K562 (cell line): ENCODE results near the gene ELF5. TPM values are rescaled to one million over a fixed set of nuclear protein-coding genes. Genes with fewer than 3 reads are reported as not detected.

Experiments used
- ATAC-seq: fragments of 200-7000 bp; cut with Tn5 transposase; 3 replicates; pipeline ENCODE4 v1.9.1; 2020; ENCODE audit warnings: moderate library complexity
- BruUV-seq: library from RNA; stranded (reverse); fragments of 400-500 nt; replicated peaks from 2 replicates; lab custom pipeline; 2021; lab: Mats Ljungman, UMichigan
- CTCF ChIA-PET: fragments of 300-600 bp; formaldehyde crosslinking; extraction: SDS; loops from one replicate; lab custom pipeline; 2021; ENCODE audit warnings: low intra/inter-chr PET ratio; lab: Yijun Ruan, JAX
- POLR2A ChIA-PET: fragments of 300-600, 350-650 bp; sonication (Branson Sonifier 250); formaldehyde crosslinking; extraction: SDS; loops from one replicate; lab custom pipeline; 2021; ENCODE audit warnings: antibody characterized with exemption, inconsistent platforms; lab: Yijun Ruan, JAX
- DNase-seq, 4 experiments: peaks; one replicate each; pipeline versions ENCODE4 v3.0.0 to v3.0.0-alpha.2; 2011 to 2018; ENCODE audit warnings: low spot score in 3 of 4, mixed read lengths in 3 of 4; ENCODE audit errors: extremely low read depth in 1 of 4
- FAIRE-seq: peaks from 2 replicates; lab custom pipeline; 2011; peaks lifted over from hg19 to GRCh38; lab: Jason Lieb, UNC
- H2AFZ ChIP-seq: 2 replicates; pipeline ENCODE4 v1.6.0; 2011; ENCODE audit warnings: low read depth, low read length, control low read depth, inconsistent platforms
- H3K27ac ChIP-seq: fragments of 200-600 bp; 3 replicates; pipeline ENCODE4 v1.8.0; 2011; ENCODE audit warnings: low read depth, mild to moderate bottlenecking, control low read depth, inconsistent platforms, low read length, moderate library complexity, mixed read lengths; ENCODE audit errors: extremely low read depth
- H3K27me3 ChIP-seq, 2 experiments: fragments of 300-600 bp in 1 of 2; 2 replicates in 1 of 2; 3 replicates in 1 of 2; pipeline versions ENCODE4 v1.6.0 to v1.8.0; 2011; ENCODE audit warnings: inconsistent platforms in 2 of 2, low read length in 2 of 2, mild to moderate bottlenecking in 1 of 2, mixed read lengths in 1 of 2, moderate library complexity in 1 of 2; ENCODE audit not compliant: control insufficient read depth in 2 of 2, insufficient read depth in 2 of 2
- H3K36me3 ChIP-seq: fragments of 300-600 bp; 3 replicates; pipeline ENCODE4 v1.8.0; 2011; ENCODE audit warnings: mild to moderate bottlenecking, low read length, inconsistent platforms; ENCODE audit not compliant: control insufficient read depth, insufficient read depth
- H3K4me1 ChIP-seq, 2 experiments: fragments of 200-600 bp in 1 of 2; replicated peaks in 1 of 2; 2 replicates in 1 of 2; 3 replicates in 1 of 2; pipeline versions ENCODE4 v1.5.1 to v1.8.0; 2011; ENCODE audit warnings: inconsistent platforms in 2 of 2, low read length in 2 of 2, mild to moderate bottlenecking in 1 of 2, mixed read lengths in 1 of 2, moderate library complexity in 1 of 2; ENCODE audit not compliant: control insufficient read depth in 2 of 2, insufficient read depth in 2 of 2
- H3K4me2 ChIP-seq: 2 replicates; pipeline ENCODE4 v1.6.1; 2011; ENCODE audit warnings: low read length, control low read depth, inconsistent platforms, mixed read lengths; ENCODE audit not compliant: insufficient read depth
- H3K4me3 ChIP-seq: fragments of 200-600 bp; sonication (generic), shearing (Covaris generic); 2 replicates; pipeline ENCODE4 v1.5.1; 2016; ENCODE audit warnings: control low read depth, inconsistent platforms
- H3K79me2 ChIP-seq: fragments of 200-600 bp; 3 replicates; pipeline ENCODE4 v1.8.0; 2011; ENCODE audit warnings: low read length, inconsistent platforms; ENCODE audit not compliant: control insufficient read depth, insufficient read depth
- H3K9ac ChIP-seq, 2 experiments: 2 replicates each; pipeline versions ENCODE4 v1.6.0 to v1.6.1; 2011; ENCODE audit warnings: low read depth in 2 of 2, low read length in 2 of 2, control low read depth in 1 of 2, inconsistent platforms in 1 of 2, mild to moderate bottlenecking in 1 of 2, mixed read lengths in 1 of 2; ENCODE audit not compliant: insufficient read depth in 1 of 2
- H3K9me1 ChIP-seq: one replicate; pipeline ENCODE4 v1.6.0; 2011; ENCODE audit warnings: inconsistent platforms, mild to moderate bottlenecking, low read length, moderate library complexity; ENCODE audit not compliant: control insufficient read depth, insufficient read depth
- H3K9me3 ChIP-seq: replicated peaks from 2 replicates; pipeline ENCODE4 v1.5.1; 2011; ENCODE audit warnings: low read depth, low read length, inconsistent platforms; ENCODE audit not compliant: control insufficient read depth, insufficient read depth
- H4K20me1 ChIP-seq: replicated peaks from 2 replicates; pipeline ENCODE4 v1.6.1; 2011; ENCODE audit warnings: low read length, inconsistent platforms, mixed read lengths; ENCODE audit not compliant: control insufficient read depth, insufficient read depth
- ADNP ChIP-seq: fragments of 200-800 bp; sonication (Bioruptor generic); IDR thresholded peaks from 2 replicates; pipeline ENCODE4 v1.6.1; 2016; ENCODE audit warnings: missing genetic modification characterization, missing compliant biosample characterization
- ATF1 ChIP-seq, 2 experiments: fragments of 450-650 bp in 1 of 2; IDR thresholded peaks; 2 replicates each; pipeline ENCODE4 v1.6.1; 2016; ENCODE audit warnings: missing compliant biosample characterization in 1 of 2, missing genetic modification characterization in 1 of 2
- FOXA1 ChIP-seq: fragments of 450-650 bp; IDR thresholded peaks from 2 replicates; pipeline ENCODE4 v1.6.1; 2016; ENCODE audit warnings: mild to moderate bottlenecking, borderline replicate concordance
- GATAD2A ChIP-seq: fragments of 450-650 bp; IDR thresholded peaks from 2 replicates; pipeline ENCODE4 v1.6.1; 2017
- HDAC8 ChIP-seq: fragments of 450-650 bp; IDR thresholded peaks from 2 replicates; pipeline ENCODE4 v1.6.1; 2016; ENCODE audit warnings: mild to moderate bottlenecking, missing genetic modification characterization, moderate library complexity, missing compliant biosample characterization
- HDGF ChIP-seq: fragments of 450-650 bp; IDR thresholded peaks from 2 replicates; pipeline ENCODE4 v1.6.1; 2016
- HOXB6 ChIP-seq: fragments of 250-450 bp; sonication (Bioruptor Pico); IDR thresholded peaks from 2 replicates; pipeline ENCODE4 v1.5.1; 2022; ENCODE audit warnings: mild to moderate bottlenecking, borderline replicate concordance
- POLR2H ChIP-seq: IDR thresholded peaks from 2 replicates; pipeline ENCODE4 v1.6.1; 2016; ENCODE audit warnings: missing genetic modification characterization, low read depth, mild to moderate bottlenecking, control low read depth, missing compliant biosample characterization, moderate library complexity
- RFX1 ChIP-seq: fragments of 450-650 bp; IDR thresholded peaks from 2 replicates; pipeline ENCODE4 v1.6.1; 2016; ENCODE audit warnings: mild to moderate bottlenecking, moderate library complexity
- ZNF24 ChIP-seq: fragments of 450-650 bp; IDR thresholded peaks from 2 replicates; pipeline ENCODE4 v1.6.1; 2016
- ZNF263 ChIP-seq: sonication (generic); formaldehyde crosslinking; IDR thresholded peaks from 2 replicates; pipeline ENCODE4 v1.8.0; 2022; ENCODE audit warnings: mild to moderate bottlenecking, missing genetic modification reagents, borderline replicate concordance
- ZNF717 ChIP-seq: fragments of 250-450 bp; sonication (Bioruptor Pico); IDR thresholded peaks from 2 replicates; pipeline ENCODE4 v1.5.0; 2021
- WGBS: fragments of 100-300 bp; shearing (Covaris generic); methylation state at CpG from one replicate; pipeline ENCODE4 v1.1.6; 2016; ENCODE audit warnings: low coverage, mixed read lengths; ENCODE audit not compliant: insufficient coverage; ENCODE audit errors: missing lambda C conversion rate; 5-methylcytosine and 5-hydroxymethylcytosine counted together
- in situ Hi-C: fragments of 300-500 bp; cut with MboI; formaldehyde crosslinking; loops from 4 replicates; pipeline ENCODE4 v1.15.0; 2018; ENCODE audit warnings: inconsistent platforms, mixed read lengths
- intact Hi-C: fragments of 100-400 bp; cut with micrococcal nuclease; formaldehyde crosslinking; loops from 2 replicates; pipeline ENCODE4 v1.14.2; 2022
- polyA plus RNA-seq, 8 experiments: library from polyadenylated mRNA; depleted of rRNA in 4 of 8; stranded (reverse) in 5 of 8; unstranded in 3 of 8; fragments of >200 nt; fragmentation: Nextera tagmentation in 2 of 8; fragmentation: Illumina TruSeq in 1 of 8; extraction: Ambion mirVana in 2 of 8; extraction: Trizol in 1 of 8; gene quantifications; 2 replicates each; pipeline versions ENCODE4 v1.2.1 to v1.2.3, GENCODE V29; 2011 to 2014; ENCODE audit warnings: inconsistent platforms in 1 of 8, missing spikeins in 1 of 8
- total RNA-seq, 7 experiments: library from RNA; depleted of rRNA in 6 of 7; stranded (reverse); fragments of >200 nt in 6 of 7; fragmentation: Illumina TruSeq in 2 of 7; extraction: Trizol in 2 of 7; gene quantifications; 2 replicates each; pipeline versions ENCODE4 v1.2.1 to v1.2.3, GENCODE V29; 2011 to 2021; ENCODE audit warnings: low replicate concordance in 1 of 7
- TF ChIP-seq, protein P1 (sequence below): fragments of 450-650 bp; conservative IDR thresholded peaks from 2 replicates; pipeline ENCODE4 v1.6.1; 2016; ENCODE audit warnings: missing genetic modification characterization, low read depth, mild to moderate bottlenecking, missing compliant biosample characterization, moderate library complexity
- TF ChIP-seq, protein P2 (sequence below): fragments of 250-450 bp; sonication (Bioruptor Pico); IDR thresholded peaks from 2 replicates; pipeline ENCODE4 v1.5.0; 2021
- TF ChIP-seq, protein P3 (sequence below): fragments of 200-400 bp; formaldehyde crosslinking; IDR thresholded peaks from 2 replicates; pipeline ENCODE4 v1.6.1; 2017; ENCODE audit warnings: mild to moderate bottlenecking, low read depth, low read length, moderate library complexity

ELF5 gene
- total and polyA plus RNA-seq, 9 of the 15 experiments (the other 6 are each of a cell fraction or from before 2014, with no cell fraction given) = not detected

DNA sequence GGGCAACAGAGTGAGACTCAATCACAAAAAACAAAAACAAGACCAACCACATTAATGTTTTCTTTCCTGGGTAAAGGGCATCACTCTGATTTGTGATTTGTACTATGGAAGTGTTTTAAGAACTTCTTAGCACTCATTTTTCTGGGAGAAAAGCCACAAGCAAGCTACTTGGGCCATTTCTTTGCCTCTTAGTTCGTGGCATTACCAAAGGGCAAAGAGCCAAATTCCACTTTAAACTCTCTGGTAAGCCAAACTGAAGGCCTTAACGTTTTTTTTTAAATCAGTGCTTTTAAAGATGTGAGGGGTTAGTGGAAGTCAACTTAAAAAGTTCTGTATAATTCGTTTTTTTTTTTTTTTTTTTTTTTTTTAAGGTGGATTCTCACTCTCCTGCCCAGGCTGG lies 37.9 kb downstream of the ELF5 start:
- Histone ChIP-seq H3K4me3 (no peak overlapping the region), H4K20me1 (no peaks in the 10 kb centered on the region), H3K9me1 (no peaks in the 10 kb centered on the region), H3K79me2 (no peaks in the 10 kb centered on the region), H3K27me3 (peaks cover 6 to 7% of the 10 kb centered on the region in 2 experiments; a peak in 2 of 5 replicates), H3K4me2 (no peak overlapping the region), H3K4me1 (no peaks in the 10 kb centered on the region), H3K9ac (no peak overlapping the region), H3K27ac (no peak overlapping the region), H3K36me3 (peaks cover 24% of the 10 kb centered on the region; the same call in 2 of the 3 replicates), H2AFZ (no peak overlapping the region), H3K9me3 (no peaks in the 10 kb centered on the region)
- in situ Hi-C loops (loop anchor here (25.0 kb wide), 1 partner anchor 663 kb away; no protein-coding TSS in a partner anchor), intact Hi-C loops (no loop called here)
- CTCF ChIA-PET = no interaction called here
- FAIRE-seq (no peak), DNase-seq (no peak), ATAC-seq (no peak)
- BruUV-seq = no TSS peak
- TF ChIP-seq HOXB6 (CRISPR knock-in tag) (no peak), HDAC8 (tag) (no peak), GATAD2A (no peak), ATF1 (CRISPR knock-in tag; IDR thresholded peaks at IDR 0.05) (no peak), ATF1 (tag; IDR thresholded peaks at IDR 0.05) (no peak), ADNP (tag) (no peak), RFX1 (no peak), FOXA1 (no peak), HDGF (no peak), ZNF717 (CRISPR knock-in tag) (no peak), ZNF263 (CRISPR knock-in tag) (no peak), POLR2H (tag) (no peak), ZNF24 (no peak)
- TF ChIP-seq, protein P1, sequence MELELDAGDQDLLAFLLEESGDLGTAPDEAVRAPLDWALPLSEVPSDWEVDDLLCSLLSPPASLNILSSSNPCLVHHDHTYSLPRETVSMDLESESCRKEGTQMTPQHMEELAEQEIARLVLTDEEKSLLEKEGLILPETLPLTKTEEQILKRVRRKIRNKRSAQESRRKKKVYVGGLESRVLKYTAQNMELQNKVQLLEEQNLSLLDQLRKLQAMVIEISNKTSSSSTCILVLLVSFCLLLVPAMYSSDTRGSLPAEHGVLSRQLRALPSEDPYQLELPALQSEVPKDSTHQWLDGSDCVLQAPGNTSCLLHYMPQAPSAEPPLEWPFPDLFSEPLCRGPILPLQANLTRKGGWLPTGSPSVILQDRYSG (tag) = no peak
- TF ChIP-seq, protein P2, sequence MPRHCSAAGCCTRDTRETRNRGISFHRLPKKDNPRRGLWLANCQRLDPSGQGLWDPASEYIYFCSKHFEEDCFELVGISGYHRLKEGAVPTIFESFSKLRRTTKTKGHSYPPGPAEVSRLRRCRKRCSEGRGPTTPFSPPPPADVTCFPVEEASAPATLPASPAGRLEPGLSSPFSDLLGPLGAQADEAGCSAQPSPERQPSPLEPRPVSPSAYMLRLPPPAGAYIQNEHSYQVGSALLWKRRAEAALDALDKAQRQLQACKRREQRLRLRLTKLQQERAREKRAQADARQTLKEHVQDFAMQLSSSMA (CRISPR knock-in tag) = no peak
- TF ChIP-seq, protein P3, sequence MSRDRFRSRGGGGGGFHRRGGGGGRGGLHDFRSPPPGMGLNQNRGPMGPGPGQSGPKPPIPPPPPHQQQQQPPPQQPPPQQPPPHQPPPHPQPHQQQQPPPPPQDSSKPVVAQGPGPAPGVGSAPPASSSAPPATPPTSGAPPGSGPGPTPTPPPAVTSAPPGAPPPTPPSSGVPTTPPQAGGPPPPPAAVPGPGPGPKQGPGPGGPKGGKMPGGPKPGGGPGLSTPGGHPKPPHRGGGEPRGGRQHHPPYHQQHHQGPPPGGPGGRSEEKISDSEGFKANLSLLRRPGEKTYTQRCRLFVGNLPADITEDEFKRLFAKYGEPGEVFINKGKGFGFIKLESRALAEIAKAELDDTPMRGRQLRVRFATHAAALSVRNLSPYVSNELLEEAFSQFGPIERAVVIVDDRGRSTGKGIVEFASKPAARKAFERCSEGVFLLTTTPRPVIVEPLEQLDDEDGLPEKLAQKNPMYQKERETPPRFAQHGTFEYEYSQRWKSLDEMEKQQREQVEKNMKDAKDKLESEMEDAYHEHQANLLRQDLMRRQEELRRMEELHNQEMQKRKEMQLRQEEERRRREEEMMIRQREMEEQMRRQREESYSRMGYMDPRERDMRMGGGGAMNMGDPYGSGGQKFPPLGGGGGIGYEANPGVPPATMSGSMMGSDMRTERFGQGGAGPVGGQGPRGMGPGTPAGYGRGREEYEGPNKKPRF = no peak
- 10% methylated on average over 3 of the region's 3 CpGs for WGBS
- POLR2A ChIA-PET = no interaction called here
